ENCODE data around the gene ADAMTS2.

DNA sequence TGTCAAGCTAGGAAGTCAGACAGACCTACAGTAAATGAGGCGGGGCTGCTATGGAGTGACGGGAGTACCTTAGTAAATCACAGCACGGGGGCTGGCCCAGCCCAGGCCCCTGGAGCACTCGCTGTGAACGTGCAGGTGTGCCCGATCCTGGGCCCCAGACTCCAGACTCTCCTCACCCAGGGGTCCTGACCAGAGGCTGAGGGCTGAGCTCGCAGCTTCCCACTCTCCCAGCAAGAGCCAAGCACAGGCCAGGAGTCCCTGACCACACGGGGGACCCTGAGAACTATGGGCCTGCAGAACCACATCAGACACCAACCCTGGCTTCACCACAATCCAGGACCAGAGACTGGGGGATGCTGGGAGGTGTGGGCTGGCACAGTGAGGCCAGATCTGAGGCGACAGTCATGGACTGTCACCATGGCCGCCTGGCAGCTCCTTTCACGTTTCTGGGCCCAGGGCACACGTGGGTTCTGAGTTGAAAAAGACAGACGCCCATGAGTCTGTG, 73.4 kb downstream of the ADAMTS2 start:
- TF ChIP-seq, protein P1, sequence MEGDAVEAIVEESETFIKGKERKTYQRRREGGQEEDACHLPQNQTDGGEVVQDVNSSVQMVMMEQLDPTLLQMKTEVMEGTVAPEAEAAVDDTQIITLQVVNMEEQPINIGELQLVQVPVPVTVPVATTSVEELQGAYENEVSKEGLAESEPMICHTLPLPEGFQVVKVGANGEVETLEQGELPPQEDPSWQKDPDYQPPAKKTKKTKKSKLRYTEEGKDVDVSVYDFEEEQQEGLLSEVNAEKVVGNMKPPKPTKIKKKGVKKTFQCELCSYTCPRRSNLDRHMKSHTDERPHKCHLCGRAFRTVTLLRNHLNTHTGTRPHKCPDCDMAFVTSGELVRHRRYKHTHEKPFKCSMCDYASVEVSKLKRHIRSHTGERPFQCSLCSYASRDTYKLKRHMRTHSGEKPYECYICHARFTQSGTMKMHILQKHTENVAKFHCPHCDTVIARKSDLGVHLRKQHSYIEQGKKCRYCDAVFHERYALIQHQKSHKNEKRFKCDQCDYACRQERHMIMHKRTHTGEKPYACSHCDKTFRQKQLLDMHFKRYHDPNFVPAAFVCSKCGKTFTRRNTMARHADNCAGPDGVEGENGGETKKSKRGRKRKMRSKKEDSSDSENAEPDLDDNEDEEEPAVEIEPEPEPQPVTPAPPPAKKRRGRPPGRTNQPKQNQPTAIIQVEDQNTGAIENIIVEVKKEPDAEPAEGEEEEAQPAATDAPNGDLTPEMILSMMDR (IDR thresholded peaks at IDR 0.05) = no peak
- no peak for TF ChIP-seq POLR2A (IDR thresholded peaks at IDR 0.05)
